ENCODE measurements around the gene NOC3L.
A peak's percentile ranks its signal among the peaks of the same experiment; 100 is the strongest.
"Not testable (repeated sequence)": the region's sequence is repeated elsewhere in the genome, so short reads cannot be mapped to it uniquely, and the experiment has no call there.

The NOC3L gene

DNA sequence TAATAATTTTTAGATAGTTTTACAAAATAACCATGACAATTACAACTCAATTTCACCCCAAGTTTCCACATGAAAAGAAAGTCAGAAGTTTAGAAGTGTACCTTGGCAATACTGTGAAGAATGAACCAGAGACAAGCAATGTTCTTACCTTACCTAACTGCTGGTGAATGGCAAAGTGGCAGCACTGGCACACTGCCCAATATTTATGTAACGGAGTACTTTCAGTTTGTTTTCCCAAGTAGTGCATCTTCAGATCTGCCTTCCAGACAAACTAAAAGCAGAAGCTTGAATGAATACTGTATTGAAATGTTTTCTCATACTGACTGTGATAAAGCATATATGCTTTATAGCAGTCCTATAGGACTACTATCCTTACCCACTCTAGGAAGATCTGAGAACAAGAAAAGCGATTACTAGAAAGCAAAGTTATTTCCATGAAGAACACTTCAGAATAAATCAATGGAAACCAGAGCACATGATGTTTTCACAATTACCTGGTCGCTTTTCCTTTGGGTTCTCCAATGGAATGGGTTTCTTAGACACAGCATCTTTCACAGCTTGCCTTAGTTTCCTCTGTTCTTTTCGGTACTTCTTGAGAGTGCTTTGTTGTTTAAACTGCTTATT lies 1.5 kb downstream of the NOC3L start:
- FAIRE-seq = no peak

DNA sequence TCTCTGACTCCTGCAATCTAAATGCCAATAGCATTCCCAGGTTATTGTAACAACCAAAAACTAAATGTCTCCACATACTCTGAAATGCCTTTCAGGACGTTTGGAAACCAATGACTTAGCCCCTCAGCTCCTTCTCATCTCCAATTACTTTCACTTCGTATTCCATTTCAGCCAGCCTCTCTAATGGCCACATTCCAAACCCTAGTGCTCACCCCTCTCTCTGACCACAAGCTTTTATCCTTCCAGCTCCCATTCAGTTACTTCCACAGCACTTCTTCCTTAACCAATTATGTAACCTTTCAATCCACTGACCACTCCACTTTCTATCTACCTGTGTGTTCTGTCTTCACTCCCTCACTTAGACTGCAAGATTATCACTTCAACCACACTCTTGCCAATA lies 4.3 kb downstream of the NOC3L start:
- FAIRE-seq = no peak

DNA sequence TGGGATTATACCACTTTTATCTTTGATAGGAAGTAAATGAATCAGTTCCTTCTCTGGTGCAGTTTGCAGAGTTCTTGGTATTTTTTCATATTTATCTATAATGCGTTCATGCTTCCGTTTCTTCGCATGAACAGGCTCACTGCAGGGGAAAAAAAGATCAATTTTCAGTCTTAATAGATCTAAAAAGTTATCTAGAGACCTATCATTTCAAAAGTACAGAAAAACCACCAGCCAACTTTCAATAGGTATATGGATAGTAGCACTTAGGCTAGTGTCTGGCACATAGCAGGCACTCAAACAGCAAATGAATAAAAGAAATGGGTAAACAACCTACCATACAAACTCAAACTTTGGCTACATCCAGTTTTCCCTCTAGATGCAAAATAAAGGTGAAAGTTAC lies 5.5 kb downstream of the NOC3L start:
- no peak for FAIRE-seq

DNA sequence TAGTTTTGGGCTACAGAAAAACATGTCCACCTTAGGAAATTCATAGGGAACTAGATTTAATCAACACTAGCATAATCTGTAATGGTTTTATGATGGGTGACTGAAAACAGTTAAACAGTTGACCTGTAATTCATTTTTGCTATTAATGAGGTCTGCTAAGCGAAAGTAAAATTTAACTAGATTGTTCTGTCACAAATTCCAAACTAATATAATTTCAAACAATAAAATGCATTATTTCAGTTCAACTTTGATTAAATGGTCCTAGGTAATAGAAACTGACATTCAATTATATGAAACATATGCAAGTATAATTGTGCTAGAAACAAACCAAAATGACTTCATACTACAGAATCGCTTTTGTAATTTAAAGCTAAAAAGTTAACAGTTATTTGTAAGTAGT lies 6.9 kb downstream of the NOC3L start:
- FAIRE-seq = no peak

DNA sequence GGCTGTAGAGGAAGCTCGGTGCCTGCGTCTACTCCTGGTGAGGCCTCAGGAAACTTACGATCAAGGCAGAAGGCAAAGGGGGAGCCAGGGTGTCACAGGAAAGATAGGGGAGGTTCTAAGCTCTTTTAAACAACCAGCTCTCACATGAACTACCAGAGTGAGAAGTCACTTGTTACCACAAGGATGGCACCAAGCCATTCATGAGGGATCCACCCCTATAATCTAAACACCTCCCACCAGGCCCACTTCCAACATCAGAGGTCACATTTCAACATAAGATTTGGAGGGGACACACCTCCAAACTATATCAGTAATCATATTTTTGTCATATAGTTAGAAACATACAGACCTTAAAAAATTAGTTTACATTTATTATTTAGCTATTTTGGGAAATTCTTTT lies 9.4 kb downstream of the NOC3L start:
- no peak for FAIRE-seq

DNA sequence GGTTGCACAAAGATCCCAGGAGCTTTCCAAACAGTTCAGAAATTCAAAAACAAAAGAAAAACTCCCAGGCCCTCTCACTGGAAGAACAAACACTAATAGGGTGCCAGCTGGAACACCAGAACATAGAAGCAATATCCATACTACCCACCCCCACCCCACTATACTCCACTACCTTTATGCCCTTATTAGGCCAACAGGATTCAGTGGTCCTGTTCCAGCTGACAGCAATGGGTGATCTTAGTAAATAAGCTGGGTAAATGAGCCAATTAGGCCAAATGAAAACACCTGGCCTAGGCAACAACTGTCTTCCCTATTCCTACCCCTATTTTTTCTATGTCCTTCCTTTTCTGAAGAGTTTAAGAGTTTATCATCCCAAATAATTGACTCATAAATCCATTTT lies 11.7 kb downstream of the NOC3L start:
- no peak for FAIRE-seq

DNA sequence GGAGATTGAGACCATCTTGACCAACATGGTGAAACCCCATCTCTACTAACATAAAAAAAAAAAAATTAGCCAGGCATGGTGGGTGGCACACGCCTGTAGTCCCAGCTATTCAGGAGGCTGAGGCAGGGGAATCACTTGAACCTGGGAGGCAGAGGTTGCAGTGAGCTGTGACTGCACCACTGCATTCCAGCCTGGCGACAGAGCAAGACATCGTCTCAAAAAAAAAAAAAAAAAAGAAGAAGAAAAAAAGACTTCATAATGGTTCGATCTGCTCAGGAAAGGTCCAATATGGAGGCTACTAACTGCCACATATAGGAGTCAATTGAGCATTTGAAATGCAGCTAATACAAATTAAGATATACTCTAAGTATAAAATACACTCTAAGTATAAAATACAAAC lies 12.2 kb downstream of the NOC3L start:
- FAIRE-seq = not testable (repeated sequence)

DNA sequence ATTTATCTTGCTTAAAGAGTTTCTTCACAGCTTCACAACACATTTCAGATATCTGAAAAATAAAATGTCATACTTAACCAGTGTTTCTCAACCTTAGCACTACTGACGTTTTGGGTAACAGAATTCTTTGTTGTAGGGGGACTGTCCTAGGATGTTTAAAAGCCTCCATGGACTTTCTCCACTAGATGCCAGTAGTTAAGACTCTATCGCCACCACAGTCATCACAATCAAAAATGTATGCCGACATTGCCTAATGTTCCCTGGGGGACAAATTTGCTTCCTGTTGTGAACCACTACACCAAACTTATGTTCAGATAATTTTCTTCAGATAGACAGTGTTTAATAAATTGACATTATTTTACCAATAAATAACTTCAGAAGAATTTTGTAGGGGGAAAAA lies 13.4 kb downstream of the NOC3L start:
- no peak for FAIRE-seq

DNA sequence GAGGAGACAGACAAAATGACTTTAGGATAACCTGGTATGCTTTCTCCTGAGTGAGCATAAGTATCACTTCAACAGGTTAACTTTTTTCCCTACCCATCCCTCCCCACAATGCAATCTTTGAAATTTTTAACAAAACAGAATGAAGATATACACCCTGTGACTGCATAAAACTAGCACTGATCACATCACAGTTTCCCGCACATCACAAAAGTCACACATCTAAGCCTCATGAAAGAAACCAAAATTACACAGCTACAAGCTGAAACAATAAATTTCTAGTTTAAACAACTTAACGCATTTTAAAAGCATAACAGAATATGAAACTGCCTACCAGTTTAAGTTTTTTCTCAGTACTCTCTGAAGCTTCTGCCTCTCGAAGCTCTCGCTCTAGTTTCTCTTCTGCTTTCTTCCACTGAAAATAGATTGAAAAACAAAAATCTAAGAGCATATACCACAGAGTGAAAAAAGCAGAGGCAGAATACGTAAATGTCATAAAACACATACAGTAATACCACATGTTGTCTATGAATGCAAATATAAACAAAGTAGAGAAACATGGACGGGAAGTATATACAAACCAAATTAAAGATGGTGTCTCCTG lies 18.1 kb downstream of the NOC3L start:
- no peak for FAIRE-seq

DNA sequence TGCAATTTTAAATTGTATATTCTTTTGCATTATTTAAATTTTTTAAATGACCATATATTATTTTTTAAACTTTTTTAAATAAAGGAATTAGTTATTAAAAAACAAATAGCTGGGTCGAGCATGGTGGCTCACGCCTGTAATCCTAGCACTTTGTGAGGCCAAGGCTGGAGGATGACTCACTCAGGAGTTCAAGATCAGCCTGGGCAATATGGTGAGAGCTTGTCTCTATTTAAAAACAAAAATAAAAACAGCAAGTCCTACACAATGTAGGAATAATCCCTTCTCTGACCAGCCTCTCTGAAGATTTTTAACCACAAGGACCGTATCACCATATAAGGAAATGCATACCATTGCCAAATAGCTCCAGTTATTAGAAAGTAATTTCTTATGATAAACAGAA lies 19.6 kb downstream of the NOC3L start:
- FAIRE-seq = no peak

DNA sequence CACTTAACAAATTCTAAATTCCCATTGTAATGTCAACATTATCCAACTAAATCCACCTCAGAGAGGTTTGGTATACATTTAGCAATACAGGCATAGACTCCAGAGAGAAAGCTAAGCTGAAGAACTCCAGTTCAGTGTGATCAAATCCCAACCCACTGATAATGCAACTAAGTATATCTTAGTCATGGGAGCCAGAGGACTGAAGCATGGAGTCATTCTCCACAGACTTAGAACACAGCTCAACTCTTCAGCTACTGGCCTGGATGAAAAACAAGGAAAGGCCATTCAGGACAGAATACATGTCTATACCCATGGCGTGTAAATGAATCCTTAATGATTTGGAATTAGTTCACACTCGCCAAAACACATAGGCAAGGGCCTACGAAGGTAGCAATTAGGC lies 27.9 kb downstream of the NOC3L start:
- FAIRE-seq = no peak

DNA sequence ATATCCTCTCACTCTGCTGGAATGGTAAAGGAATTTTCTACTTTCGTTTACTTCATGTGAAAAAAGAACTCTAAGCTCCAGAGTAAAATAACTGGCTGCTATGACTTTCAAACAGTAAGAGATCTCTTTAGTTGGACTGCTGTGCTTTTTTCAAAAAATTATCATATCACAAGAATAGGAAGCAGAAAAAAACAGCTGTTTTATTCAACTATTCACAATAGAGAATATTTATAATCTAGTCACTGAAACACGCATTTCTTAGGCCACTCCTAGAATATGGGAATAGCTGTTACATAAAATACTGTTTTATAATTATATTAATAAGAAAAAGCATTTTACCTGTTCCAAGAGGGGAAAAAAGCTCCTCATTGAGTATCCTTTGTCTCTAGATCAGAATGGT lies 29.7 kb downstream of the NOC3L start:
- no peak for FAIRE-seq

DNA sequence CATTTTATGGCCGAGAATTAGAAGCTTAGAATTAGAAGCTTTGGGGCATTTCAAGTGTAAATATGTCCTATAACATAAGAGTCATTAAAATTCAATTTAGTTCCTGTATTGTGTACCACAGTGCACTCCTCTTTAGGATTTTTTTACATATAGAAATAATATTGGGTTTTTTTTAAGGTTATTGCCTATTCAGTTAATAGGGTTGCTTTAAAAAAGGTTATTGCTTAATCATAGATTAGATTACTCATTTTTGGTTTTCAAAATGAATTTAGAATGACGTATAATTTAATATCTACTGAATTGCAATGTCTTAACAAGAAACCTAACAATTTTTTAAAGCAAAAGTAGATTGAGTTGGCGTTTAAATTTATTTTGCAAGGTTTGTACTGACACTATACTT lies 34.1 kb downstream of the NOC3L start:
- no peak for FAIRE-seq

DNA sequence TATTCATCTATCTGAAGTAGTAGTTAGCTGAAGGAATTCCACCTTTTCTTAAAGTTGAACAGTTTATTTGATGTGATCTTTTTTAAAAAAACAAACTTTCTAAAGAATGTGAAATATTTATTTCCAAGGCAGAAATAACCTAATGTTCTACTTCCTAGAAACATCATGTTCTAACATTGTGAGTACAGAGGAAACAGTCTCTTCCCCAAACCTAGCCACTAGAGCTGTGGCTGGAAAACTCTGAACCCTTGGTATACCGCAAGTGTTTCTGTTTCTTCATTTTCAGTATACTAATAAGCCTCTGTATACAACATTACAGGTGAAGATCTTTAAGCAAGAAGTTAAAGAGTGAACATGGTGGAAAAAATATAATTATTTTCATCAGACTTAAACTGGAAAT lies 35.1 kb downstream of the NOC3L start:
- FAIRE-seq = no peak

DNA sequence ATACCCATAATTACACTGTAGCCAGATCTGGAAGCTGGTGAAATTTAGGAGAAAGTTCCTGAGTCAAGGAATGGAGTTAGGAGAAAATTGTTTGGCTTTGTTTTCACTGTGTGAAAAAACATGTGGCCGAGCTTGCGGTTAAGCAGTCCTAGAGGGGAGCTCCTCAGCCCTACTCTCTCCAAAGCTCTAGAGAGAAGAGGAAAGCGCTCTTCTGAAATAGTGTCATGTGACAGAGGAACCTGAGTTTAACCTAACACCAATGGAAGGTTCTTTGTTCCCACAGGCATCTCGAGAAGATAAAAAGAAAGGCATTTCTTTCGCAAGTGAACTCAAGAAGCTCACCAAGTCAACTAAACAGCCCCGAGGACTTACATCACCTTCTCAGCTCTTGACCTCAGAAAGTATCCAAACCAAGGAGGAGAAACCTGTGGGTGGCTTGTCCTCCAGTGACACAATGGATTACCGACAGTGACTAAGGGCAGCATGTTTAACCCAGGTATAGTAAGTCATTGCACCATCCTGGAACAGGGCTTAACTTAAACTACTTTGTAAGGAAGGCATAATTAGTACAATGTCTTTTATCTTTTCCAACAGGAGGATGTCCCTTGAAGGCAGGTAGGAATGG lies 38.0 kb downstream of the NOC3L start:
- no peak for FAIRE-seq

DNA sequence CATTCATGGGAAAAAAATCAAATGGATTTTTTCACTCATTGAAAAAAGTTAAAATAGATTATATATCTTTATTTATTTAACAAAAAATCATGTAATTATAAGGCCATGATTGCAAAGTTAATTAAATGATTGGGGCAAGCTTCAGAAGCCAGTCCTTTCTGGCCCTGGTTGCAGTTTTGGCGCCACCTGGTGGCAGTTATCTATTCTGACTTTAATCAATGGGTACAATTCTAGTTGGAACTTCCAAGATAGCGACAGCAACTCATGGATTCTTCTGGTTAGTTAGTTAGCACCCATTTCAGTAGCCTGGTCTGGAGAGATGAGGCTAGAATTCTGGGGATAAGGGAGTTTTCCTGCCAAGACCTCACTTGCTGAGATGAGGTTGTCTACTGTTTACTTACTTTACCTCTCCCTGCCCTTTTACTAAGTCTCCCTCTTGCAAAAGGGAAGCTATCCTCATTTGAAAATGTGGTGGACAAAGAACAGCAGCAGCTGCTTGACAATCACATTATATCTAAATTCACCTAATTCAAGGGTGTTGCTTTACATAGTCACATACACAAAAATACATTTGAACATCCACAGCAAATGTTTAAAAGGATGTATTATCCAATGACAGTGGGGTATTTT lies 42.3 kb downstream of the NOC3L start:
- FAIRE-seq = peak; percentile 63

DNA sequence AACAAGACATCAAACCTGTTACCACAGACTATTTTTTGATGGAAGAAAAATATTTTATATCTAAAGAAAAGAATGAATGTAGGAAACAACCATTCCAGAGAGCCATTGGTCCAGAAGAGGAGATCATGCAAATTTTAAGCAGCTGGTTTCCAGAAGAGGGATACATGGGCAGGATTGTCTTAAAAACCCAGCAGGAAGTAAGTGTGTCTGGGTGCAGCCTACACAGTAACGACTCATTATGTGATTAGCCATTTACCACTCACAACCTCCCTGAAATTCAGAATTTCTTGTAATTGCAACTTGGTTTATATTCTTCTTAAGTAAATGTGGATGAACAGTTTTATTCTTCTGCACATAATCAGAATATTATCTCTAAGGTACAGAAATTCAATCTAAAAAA lies 46.2 kb downstream of the NOC3L start:
- no peak for FAIRE-seq

DNA sequence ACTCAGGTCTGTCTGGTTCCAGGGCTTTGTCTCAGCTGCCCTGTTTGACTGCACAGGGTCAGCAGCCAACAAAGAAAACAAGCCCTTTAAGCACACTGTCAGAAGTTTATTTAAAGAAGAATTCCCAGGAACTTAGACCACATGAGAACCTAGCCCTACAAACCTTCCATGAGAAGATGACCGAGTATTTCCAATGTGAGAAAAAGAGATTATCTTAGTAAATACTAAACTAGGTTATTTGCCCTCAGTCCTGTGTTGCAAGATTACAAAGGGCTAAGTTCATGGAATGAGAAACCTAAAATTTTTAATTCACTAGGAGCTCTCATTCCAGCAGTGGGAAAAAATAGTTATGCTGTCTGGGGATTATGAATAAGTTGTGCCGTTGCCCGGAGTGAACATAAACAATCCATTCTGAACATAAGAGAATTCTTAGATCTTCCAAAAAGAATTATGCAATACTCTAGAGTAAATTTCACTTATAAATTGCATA lies 46.7 kb downstream of the NOC3L start:
- FAIRE-seq = no peak

DNA sequence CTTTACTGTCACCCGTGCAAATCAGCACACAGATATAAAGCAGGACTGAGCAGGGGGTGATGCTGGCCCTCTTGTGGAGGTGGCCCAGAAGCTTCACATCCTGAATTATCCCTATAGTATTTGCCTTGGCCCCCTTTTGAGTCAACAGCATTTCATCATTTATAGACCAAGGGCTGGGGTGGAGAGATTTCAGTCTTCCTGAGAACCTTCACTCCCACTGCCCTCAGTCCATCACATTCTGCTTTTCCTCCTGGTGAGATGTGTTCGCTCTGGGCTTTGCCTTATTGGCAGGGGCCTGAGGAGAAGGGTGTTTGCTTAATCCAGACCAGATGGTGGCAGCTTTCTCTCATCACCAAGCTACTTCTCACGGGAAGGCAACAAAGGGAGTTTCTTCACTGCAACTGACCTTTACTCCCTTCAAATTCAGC lies 47.7 kb downstream of the NOC3L start:
- no peak for FAIRE-seq

DNA sequence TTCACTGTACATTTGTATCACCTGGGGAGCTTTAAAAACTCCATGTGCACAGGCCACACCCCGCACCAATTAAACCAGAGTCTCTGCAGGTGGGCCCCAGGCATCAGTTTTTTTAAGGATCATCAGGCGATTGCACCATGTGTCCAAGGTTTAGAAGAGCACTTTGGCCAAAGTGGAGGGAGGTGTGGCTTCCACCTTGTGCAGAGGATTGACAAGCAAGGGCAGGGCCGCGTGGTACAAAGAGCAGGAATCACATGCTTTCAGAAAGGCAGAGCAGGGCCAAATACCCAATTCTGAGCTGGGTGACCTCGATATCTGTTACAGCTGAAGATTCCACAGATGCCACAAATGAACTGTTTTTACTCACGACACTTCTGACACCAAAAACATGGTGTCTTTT lies 52.4 kb downstream of the NOC3L start:
- no peak for FAIRE-seq

DNA sequence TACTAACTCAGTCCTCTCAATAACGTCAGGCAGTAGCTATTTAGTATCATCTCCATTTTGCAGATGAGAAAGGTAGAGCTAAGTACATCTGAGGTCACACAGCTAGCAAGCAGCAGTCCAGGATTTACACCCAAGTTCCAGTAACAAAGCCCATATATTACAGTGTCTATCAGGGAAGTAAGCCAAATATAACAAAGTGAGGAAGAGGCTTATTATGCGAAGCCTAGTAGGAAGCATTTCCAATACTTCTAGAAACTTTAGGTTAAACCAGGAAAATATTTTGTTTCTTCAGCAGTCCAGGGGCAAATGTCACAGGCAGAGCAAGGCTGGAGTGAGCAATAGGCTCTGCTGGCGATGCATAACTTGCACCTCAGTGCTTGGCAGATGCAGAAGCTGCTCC lies 53.9 kb downstream of the NOC3L start:
- FAIRE-seq = no peak

DNA sequence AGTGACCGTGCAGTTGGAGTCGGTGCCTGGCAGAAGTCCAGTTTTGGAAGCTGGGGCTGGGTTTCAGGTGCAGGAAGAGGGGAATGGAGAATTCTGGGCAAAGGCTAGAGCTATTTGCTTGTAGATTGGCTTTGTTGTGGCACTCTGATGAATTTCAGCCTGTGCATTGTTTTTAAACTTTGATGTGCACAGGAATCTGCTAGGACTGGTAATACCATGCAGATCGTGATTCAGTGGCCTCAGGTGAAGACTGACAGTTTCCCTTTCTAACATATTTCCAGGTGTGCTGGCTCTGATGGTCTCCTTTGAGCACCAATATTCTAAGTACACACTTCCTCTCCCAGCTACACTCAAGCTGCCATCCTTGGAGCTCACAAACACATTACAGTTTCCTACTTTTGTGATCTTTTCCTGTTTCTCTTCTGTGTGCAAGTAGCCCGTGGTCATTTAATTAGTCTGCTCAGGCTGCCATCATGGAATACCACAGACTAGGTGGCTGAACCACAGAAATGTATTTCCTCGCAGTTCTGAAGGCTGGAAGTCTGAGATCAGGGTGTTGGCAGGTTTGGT lies 55.6 kb downstream of the NOC3L start:
- no peak for FAIRE-seq

DNA sequence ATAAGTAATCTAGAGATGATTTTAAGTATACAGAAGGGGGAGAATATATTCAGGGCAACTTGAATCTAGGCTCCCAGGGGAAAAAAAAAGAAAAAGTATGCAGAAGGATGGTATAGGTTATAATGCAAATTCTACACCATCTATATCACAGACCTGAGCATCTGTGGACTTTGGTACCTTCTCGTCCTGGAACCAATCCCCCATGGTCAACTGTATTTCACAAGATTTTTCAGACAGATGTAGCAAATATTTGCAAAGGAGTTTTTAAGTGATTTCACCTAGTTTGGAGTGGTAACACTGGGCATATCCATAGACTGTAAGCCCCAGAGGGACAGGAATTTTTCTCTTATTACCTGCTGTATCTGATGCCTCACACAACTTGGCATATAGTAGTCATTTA lies 58.8 kb downstream of the NOC3L start:
- no peak for FAIRE-seq

DNA sequence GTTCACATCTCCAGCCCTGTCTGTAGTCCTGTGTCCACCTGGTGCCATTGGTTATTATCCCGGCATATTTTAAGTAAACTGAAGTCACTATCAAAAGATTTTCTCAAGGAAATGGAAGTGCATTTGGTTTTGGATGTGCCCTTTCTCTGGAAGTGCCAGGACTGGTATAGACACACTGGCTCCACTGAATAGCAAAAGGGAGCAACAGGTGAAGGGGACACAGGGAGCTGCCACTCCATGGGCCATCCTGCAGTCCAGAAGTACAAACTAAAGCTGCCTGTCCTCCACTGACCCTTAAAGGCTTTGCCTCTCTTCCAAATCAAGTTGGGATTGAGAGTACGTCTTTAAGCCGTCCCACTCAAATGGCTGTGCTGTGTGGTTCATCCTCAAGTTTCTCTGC lies 62.7 kb downstream of the NOC3L start:
- FAIRE-seq = no peak

Data from endometrium (tissue), 2 donors.